Naive B cell (primary cell): ENCODE results near the gene RPTOR. TPM values are rescaled to one million over a fixed set of nuclear protein-coding genes. Genes with fewer than 3 reads are reported as not detected.
A peak's percentile ranks its signal among the peaks of the same experiment; 100 is the strongest.

Source experiments
- ATAC-seq, 2 donors: fragments of 150-1000 bp; cut with Tn5 transposase; 2 replicates each; pipeline ENCODE4 v1.10.0; 2021; ENCODE audit warnings: low read depth in 2 of 2, mild to moderate bottlenecking in 2 of 2, moderate library complexity in 2 of 2
- DNase-seq: peaks from one replicate; pipeline ENCODE4 v3.0.0; 2022
- H3K27ac Mint-ChIP-seq, 6 donors: one replicate each; pipeline ENCODE4 v1.8.0; 2020 to 2022; ENCODE audit warnings: mild to moderate bottlenecking in 6 of 6, mixed read lengths in 6 of 6, moderate library complexity in 5 of 6, inconsistent platforms in 2 of 6
- H3K27me3 Mint-ChIP-seq, 3 donors: one replicate each; pipeline ENCODE4 v1.8.0; 2021 to 2022; ENCODE audit warnings: mixed read lengths in 3 of 3, mild to moderate bottlenecking in 1 of 3
- H3K36me3 Mint-ChIP-seq, 2 donors: one replicate each; pipeline ENCODE4 v1.8.0; 2020 to 2022; ENCODE audit warnings: mixed read lengths in 2 of 2, inconsistent platforms in 1 of 2, mild to moderate bottlenecking in 1 of 2
- H3K4me1 Mint-ChIP-seq, 3 donors: one replicate each; pipeline ENCODE4 v1.8.0; 2020 to 2022; ENCODE audit warnings: mixed read lengths in 3 of 3, inconsistent platforms in 1 of 3, mild to moderate bottlenecking in 1 of 3, moderate library complexity in 1 of 3
- H3K4me3 Mint-ChIP-seq, 8 donors: one replicate each; pipeline ENCODE4 v1.8.0; 2020 to 2022; ENCODE audit warnings: mild to moderate bottlenecking in 8 of 8, mixed read lengths in 8 of 8, moderate library complexity in 8 of 8, inconsistent platforms in 2 of 8
- H3K9me3 Mint-ChIP-seq, 7 donors: one replicate each; pipeline ENCODE4 v1.8.0; 2020 to 2022; ENCODE audit warnings: mixed read lengths in 7 of 7, mild to moderate bottlenecking in 5 of 7, inconsistent platforms in 2 of 7, moderate library complexity in 1 of 7
- polyA plus RNA-seq, 6 donors: library from polyadenylated mRNA; unstranded; fragments of 300-500 nt; fragmentation: Illumina TruSeq; gene quantifications; one replicate each; pipeline ENCODE4 v1.2.3, GENCODE V29; 2021; ENCODE audit warnings: low read depth in 6 of 6

The RPTOR gene
- polyA plus RNA-seq, 6 donors from 2014 or later: 5.5 to 13.9 (median 9.0) TPM

- peaks cover 20 to 70% (median 69%) of the 10 kb centered on the region in 3 donors for H3K4me1 Mint-ChIP-seq
- peaks cover 7 to 10% of the 10 kb centered on the region in 2 donors for H3K36me3 Mint-ChIP-seq
- peaks cover 0 to 2% (median 0%) of the 10 kb centered on the region in 7 donors for H3K9me3 Mint-ChIP-seq
- ATAC-seq (no peak), DNase-seq (no peak)
- H3K27ac Mint-ChIP-seq: peak overlapping the region in 5 of 6 donors; percentile 27 to 70 (median 51)
- H3K4me3 Mint-ChIP-seq: peak overlapping the region in 3 of 8 donors; percentile 40 to 74 (median 67)
- H3K27me3 Mint-ChIP-seq: no peaks in the 10 kb centered on the region
These were observed 394.8 kb downstream of the RPTOR start for GRCh38 chr17:80939151-80940145.

GRCh38 chr17:80940171-80941123, 395.8 kb downstream of the RPTOR start:
- peak; percentile 19 for DNase-seq

GRCh38 chr17:80941171-80941570, 396.5 kb downstream of the RPTOR start:
- DNase-seq (no peak), ATAC-seq (peak in 1 of 2 donors; percentile 4)
- Mint-ChIP-seq H3K9me3 (peaks cover 0 to 2% (median 0%) of the 10 kb centered on the region in 7 donors), H3K36me3 (peaks cover 12 to 16% of the 10 kb centered on the region in 2 donors), H3K27ac (peak overlapping the region in 5 of 6 donors; percentile 38 to 87 (median 77)), H3K4me1 (peaks cover 20 to 68% (median 67%) of the 10 kb centered on the region in 3 donors), H3K27me3 (no peaks in the 10 kb centered on the region), H3K4me3 (peak overlapping the region in 5 of 8 donors; percentile 16 to 78 (median 47))

More at GRCh38 chr17:80940171-80941123, 395.8 kb downstream of the RPTOR start:
- Mint-ChIP-seq H3K27ac (peak overlapping the region in 5 of 6 donors; percentile 49 to 91 (median 77)), H3K9me3 (peaks cover 0 to 2% (median 0%) of the 10 kb centered on the region in 7 donors), H3K27me3 (no peaks in the 10 kb centered on the region), H3K4me1 (peaks cover 20 to 68% (median 67%) of the 10 kb centered on the region in 3 donors), H3K4me3 (peak overlapping the region in 7 of 8 donors; percentile 5 to 78 (median 56)), H3K36me3 (peaks cover 7 to 10% of the 10 kb centered on the region in 2 donors)
- peak; percentile 69 to 76 for ATAC-seq

- Mint-ChIP-seq H3K4me3 (peak overlapping the region in 2 of 8 donors; percentile 16 to 62), H3K9me3 (peaks cover 0 to 3% (median 0%) of the 10 kb centered on the region in 7 donors), H3K36me3 (peaks cover 15 to 23% of the 10 kb centered on the region in 2 donors), H3K27ac (peak overlapping the region; percentile 44 to 91 (median 80)), H3K27me3 (no peaks in the 10 kb centered on the region), H3K4me1 (peaks cover 20 to 68% (median 67%) of the 10 kb centered on the region in 3 donors)
- no peak for ATAC-seq
- no peak for DNase-seq
These were observed 397.2 kb downstream of the RPTOR start for GRCh38 chr17:80941743-80942422.

GRCh38 chr17:80942423-80943345, 398.0 kb downstream of the RPTOR start:
- H3K27me3 Mint-ChIP-seq: no peaks in the 10 kb centered on the region
- H3K4me3 Mint-ChIP-seq: peak overlapping the region in 2 of 8 donors; percentile 10 to 62
- H3K9me3 Mint-ChIP-seq: peaks cover 0 to 3% (median 0%) of the 10 kb centered on the region in 7 donors
- H3K27ac Mint-ChIP-seq: peak overlapping the region; percentile 52 to 91 (median 88)
- DNase-seq (no peak), ATAC-seq (no peak)
- H3K36me3 Mint-ChIP-seq: peaks cover 20 to 22% of the 10 kb centered on the region in 2 donors
- peaks cover 18 to 67% (median 60%) of the 10 kb centered on the region in 3 donors for H3K4me1 Mint-ChIP-seq

- DNase-seq (no peak), ATAC-seq (no peak)
- peaks cover 12 to 58% (median 51%) of the 10 kb centered on the region in 3 donors for H3K4me1 Mint-ChIP-seq
- peak overlapping the region in 1 of 8 donors; percentile 1 for H3K4me3 Mint-ChIP-seq
- peak overlapping the region in 4 of 6 donors; percentile 63 to 82 (median 74) for H3K27ac Mint-ChIP-seq
- H3K36me3 Mint-ChIP-seq: peaks cover 17 to 20% of the 10 kb centered on the region in 2 donors
- no peaks in the 10 kb centered on the region for H3K27me3 Mint-ChIP-seq
- peaks cover 0 to 3% (median 0%) of the 10 kb centered on the region in 7 donors for H3K9me3 Mint-ChIP-seq
These were observed 398.9 kb downstream of the RPTOR start for GRCh38 chr17:80943346-80944145.

GRCh38 chr17:80944326-80944725, 399.7 kb downstream of the RPTOR start:
- peaks cover 9 to 50% (median 44%) of the 10 kb centered on the region in 3 donors for H3K4me1 Mint-ChIP-seq
- DNase-seq (no peak), ATAC-seq (no peak)
- peak overlapping the region in 2 of 8 donors; percentile 9 to 56 for H3K4me3 Mint-ChIP-seq
- H3K9me3 Mint-ChIP-seq: peaks cover 0 to 3% (median 0%) of the 10 kb centered on the region in 7 donors
- no peaks in the 10 kb centered on the region for H3K27me3 Mint-ChIP-seq
- H3K27ac Mint-ChIP-seq: peak overlapping the region in 5 of 6 donors; percentile 21 to 93 (median 63)
- peaks cover 17 to 20% of the 10 kb centered on the region in 2 donors for H3K36me3 Mint-ChIP-seq

GRCh38 chr17:80945736-80946135, 401.1 kb downstream of the RPTOR start:
- peaks cover 17 to 24% of the 10 kb centered on the region in 2 donors for H3K36me3 Mint-ChIP-seq
- DNase-seq: no peak
- peak overlapping the region in 1 of 6 donors; percentile 82 for H3K27ac Mint-ChIP-seq
- peaks cover 4 to 37% (median 32%) of the 10 kb centered on the region in 3 donors for H3K4me1 Mint-ChIP-seq
- ATAC-seq: no peak
- H3K27me3 Mint-ChIP-seq: no peaks in the 10 kb centered on the region
- no peak overlapping the region for H3K4me3 Mint-ChIP-seq
- H3K9me3 Mint-ChIP-seq: peaks cover 0 to 3% (median 0%) of the 10 kb centered on the region in 7 donors

- peaks cover 4 to 30% (median 25%) of the 10 kb centered on the region in 3 donors for H3K4me1 Mint-ChIP-seq
- no peak overlapping the region for H3K4me3 Mint-ChIP-seq
- peaks cover 17 to 24% of the 10 kb centered on the region in 2 donors for H3K36me3 Mint-ChIP-seq
- no peak for ATAC-seq
- H3K9me3 Mint-ChIP-seq: peaks cover 0 to 3% (median 0%) of the 10 kb centered on the region in 7 donors
- H3K27ac Mint-ChIP-seq: peak overlapping the region in 2 of 6 donors; percentile 33 to 60
- no peak for DNase-seq
- no peaks in the 10 kb centered on the region for H3K27me3 Mint-ChIP-seq
These were observed 401.8 kb downstream of the RPTOR start for GRCh38 chr17:80946449-80946848.

- H3K4me3 Mint-ChIP-seq: peak overlapping the region in 1 of 8 donors; percentile 8
These were observed 402.7 kb downstream of the RPTOR start for GRCh38 chr17:80947200-80947940.

More at GRCh38 chr17:80947200-80947940, 402.7 kb downstream of the RPTOR start:
- H3K9me3 Mint-ChIP-seq: peaks cover 0 to 3% (median 0%) of the 10 kb centered on the region in 7 donors
- ATAC-seq (no peak), DNase-seq (no peak)
- peaks cover 3 to 22% (median 15%) of the 10 kb centered on the region in 3 donors for H3K4me1 Mint-ChIP-seq
- peaks cover 17 to 22% of the 10 kb centered on the region in 2 donors for H3K36me3 Mint-ChIP-seq
- no peaks in the 10 kb centered on the region for H3K27me3 Mint-ChIP-seq
- peak overlapping the region in 1 of 6 donors; percentile 57 for H3K27ac Mint-ChIP-seq
